GM21723 (cell line): ENCODE measurements around the gene TRIM58.

Experiments used
- ATAC-seq: cut with Tn5 transposase; IDR thresholded peaks from one replicate; pipeline ENCODE4 v1.9.1; 2021; ENCODE audit warnings: mild to moderate bottlenecking, moderate library complexity; ENCODE audit not compliant: unreplicated experiment

Gene TRIM58

DNA sequence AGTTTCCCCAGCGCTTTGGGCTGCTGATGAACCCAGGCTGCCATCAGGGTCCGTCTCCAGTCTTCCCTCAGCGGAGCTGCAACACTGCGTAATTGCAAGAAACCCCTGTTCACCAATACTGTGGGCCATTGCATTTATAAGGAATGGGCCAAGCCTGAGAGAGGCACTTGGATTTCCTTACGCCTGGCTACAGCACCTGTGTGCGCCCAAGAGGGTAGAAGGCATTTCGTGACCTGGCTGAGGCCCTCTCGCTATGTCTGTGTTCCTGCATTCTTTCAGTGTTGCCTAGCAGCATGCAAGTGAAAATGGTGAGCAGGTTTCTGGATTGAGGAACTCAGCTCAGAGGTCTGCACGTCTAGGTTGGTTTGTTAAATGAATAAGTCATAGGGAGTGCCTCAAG is 26.4 kb downstream of the TRIM58 start:
- no peak for ATAC-seq

DNA sequence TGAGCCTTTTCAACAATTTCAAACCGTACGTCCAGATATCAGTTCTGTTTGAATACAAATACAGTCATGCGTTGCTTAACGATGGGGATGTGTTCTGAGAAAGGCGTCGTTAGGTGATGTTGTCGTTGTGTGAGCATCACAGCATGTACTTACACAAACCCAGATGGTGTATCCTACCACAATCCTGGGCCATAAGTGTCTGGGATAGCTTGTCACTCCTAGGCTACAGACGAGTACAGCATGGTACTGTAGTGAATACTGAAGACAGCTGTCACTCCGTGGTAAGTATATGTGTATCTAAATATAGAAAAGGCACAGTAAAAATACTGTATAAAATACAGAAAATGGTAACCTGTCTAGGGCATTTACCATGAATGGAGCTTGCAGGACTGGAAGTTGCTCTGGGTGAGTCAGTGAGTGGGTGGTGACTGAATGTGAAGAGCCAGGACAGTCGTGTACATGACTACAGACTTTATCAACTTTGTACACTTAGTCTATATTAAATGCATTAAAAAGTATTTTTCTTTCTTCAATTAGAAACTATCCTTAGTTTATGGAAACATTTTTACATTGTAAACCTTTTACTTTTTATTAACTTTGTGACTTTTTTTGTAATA is 27.9 kb downstream of the TRIM58 start:
- no peak for ATAC-seq

DNA sequence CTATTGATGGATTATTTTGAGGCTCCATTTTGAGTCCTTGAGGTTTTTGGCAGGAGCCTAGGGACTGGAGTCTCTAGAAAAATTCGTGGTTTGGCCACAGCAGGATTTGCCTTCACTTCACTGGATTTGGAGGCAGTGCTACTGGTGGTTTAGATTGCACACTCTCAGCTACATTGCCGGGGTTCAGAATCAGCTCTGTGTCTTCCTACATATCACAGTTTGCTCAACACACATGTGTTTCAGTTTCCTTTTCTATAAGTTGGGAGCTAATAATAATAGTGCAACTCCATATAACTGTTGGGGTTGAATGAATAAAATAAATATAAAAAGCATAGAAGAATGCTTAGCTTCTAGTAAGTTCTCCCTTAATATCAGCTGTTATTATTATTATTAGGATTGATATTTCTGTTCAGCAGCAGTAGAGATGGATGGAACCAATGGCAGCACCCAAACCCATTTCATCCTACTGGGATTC is 38.2 kb downstream of the TRIM58 start, which contains the start of gene OR2W3:
OR2W3 (plus strand) TSS at position 425 of the 475 bp plus-strand sequence; CDS start at position 425, 0 bp downstream.
- no peak for ATAC-seq

DNA sequence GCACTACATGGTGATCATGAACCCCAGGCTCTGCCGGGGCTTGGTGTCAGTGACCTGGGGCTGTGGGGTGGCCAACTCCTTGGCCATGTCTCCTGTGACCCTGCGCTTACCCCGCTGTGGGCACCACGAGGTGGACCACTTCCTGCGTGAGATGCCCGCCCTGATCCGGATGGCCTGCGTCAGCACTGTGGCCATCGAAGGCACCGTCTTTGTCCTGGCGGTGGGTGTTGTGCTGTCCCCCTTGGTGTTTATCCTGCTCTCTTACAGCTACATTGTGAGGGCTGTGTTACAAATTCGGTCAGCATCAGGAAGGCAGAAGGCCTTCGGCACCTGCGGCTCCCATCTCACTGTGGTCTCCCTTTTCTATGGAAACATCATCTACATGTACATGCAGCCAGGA is 39.0 kb downstream of the TRIM58 start:
- ATAC-seq = no peak

DNA sequence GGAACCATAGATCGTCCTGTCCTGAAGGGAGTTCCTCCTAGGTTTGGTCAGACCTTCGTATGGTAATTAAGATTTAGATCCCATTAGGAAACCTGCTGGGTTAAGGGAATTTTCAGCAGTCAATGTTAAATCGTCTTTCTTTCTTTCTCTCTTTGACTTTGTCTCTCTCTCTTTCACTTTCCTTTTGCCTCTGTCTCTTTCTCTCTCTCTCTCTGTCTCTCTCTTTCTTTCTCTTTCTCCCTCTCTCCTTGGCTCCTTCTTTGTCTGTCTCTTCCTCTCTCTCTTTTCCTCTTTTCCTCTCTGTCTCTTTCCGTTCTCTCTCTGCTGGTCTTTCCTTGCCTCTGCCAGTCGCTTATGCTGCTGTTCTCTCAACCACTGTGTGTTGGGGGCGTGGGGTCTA is 47.1 kb downstream of the TRIM58 start:
- ATAC-seq = no peak

DNA sequence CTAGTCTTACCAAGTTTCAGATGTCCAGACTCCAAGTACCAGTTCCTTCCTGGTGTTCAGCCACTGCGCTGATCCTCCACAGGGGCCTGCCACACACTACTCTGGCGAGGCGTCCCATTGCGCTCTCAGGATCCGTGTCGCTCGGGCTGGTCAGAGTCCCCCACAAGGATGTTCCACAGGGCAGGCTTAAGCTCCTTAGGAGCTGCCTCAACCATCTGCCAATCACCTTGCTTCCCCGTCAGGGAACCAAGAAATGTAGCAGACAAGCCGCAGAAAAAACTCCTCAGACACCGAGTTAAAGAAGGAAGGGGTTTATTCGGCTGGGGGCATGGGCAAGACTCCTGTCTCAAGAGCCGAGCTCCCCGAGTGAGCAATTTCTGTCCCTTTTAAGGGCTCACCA is 48.2 kb downstream of the TRIM58 start:
- ATAC-seq = no peak

DNA sequence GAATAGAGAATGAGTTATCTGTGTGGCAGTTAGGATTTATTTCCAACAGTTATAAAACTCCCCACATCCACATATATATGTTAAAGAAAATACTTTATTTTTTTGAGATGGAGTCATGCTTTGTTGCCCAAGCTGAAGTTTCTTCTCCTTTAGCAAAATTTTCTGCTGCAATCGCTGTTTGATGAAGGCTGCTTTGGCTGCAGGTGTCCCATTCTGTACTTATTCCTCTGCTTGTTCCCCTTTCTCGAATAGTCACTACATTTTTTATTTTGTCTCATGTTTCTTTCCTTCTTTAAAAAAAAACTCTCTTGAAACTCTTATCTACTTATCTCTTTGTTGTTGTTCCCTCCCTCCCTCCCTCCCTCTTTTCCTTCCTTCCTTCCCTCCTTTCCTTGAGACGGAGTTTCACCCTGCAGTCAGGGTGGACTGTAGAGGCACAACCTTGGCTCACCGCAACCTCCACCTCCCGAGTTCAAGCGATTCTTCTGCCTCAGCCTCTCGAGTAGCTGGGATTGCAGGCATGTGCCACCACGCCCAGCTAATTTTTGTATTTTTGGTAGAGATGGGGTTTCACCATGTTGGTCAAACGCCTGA is 49.0 kb downstream of the TRIM58 start:
- ATAC-seq = no peak

DNA sequence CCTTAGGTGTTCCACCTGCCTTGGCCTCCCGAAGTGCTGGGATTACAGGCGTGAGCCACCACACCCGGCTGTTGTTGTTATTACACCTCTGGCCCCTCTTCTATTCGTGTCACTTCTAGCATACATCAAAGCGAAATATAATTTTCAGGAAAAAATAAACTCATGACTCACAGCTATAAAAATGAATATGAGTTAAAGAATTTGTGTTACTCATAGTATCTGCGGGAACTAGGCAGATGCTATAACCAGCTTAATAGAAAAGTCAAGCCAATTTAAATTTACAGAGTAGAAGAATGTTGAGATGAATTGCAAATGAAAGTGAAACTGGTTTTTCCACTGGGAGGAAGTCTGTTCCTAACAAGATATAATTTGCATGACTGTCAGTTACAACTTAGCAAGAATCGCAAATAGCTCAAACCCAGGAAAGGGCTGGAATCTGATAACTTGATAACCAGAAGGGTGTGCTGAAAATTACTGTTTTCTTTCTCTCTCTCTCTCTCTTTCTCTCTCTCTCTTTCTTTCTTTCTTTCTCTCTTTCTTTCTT is 49.6 kb downstream of the TRIM58 start:
- no peak for ATAC-seq

DNA sequence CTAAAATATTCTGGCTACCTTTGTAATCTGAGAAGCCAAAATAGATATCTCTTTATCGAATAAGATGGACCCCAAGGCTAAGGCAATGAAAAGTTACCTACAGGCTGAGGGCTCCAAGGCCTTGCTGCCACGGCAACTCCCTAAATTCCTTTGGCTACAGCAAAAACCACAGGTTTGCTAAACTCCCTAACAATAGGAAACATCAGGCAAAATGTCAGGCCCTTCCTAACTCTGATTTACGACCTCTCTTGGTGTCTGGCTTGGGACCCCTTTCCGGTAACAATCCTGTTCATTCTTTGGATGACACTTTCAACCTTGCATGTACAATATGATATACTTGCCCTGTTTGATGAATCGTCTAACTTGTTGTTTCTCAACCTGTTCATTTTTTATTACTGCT is 51.8 kb downstream of the TRIM58 start:
- no peak for ATAC-seq

DNA sequence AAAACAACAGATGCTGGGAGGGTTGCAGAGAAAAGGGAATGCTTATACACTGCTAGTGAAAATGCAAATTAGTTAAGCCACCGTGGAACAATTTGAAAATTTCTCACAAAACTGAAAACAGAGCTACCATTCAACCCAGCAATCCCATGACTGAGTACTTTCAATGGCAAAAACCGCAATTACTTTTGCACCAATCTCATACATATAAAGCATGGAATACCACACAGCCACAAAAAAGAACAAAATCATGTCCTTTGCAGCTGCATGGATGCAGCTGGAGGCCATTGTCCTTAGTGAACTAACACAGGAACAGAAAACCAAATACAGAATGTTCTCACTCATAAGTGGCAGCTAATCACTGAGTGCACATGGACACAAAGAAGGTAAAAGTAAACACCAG is 56.8 kb downstream of the TRIM58 start:
- no peak for ATAC-seq

DNA sequence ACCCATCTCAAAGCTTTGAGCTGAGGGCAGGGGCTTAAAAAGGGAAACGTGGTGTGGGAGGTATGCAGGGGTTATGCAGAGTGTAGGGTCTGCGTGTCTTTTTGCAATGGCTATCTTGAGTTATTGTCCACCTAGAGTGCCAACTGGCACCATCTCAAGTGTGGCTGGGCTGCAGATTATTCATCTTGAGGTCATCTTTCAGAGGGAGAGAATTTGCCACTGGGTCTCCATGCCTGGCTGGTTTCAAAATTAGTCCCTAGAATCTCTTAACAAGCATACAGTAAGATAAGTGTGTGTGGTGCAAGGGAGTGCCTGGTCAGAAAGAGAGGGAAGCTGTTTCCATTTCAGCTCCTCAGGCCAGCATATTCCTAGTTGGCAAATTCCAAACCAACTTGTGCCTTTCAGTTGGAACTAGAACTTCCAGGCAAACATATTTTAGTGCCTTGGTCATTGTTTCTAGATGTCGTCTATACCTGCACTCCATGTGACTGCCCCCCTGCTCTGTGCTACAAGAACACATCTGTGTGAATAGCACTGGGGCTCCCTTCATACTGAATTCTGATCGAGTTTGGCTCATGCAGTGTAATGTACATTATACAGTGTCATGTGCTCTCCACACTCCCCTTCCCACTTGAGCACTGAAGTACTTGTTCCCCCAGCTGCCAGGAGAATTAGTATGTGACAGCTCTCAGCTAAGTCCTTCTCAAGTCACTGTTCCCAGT is 58.1 kb downstream of the TRIM58 start:
- ATAC-seq = no peak

DNA sequence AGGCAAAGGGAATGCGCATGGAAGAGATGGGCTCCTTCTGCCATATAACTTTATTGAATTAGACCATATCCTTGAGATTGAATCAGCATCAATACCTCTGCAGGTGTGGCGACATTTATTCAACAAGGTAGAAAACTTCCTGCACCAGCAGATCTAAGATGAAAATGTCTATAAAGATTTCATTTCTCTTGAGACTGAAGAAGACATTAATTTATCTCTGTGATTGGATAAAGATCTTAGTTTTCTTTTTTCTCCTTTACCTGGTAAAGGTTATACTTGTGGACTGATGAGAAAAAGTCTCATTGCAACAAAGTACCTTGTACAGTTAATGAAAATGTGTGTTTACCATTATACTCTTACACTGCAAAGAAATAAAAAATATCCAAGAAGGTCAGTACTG is 63.0 kb downstream of the TRIM58 start, which contains the start of gene OR2T8:
OR2T8 (plus strand) TSS at position 301 of the 400 bp plus-strand sequence. CDS start 766 bp downstream, outside the sequence.
- no peak for ATAC-seq

DNA sequence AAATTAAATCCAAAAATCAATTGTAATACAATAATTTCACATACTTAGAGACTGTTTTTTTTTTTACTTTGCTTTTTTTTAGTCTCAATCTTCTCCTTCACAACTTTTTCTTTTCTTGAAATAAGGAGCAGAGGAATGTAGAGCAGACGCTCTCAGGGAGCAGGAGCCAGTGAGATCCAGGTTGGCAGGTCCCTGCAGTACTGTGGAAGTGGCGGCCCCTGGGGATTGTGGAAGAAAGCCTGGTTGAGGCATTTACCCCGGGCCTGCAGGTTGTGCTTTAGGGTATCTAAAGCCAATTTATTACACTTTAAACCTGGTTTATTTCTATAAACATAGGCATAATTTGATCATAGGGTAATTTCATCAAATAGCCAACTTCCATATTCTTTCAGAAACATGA is 67.0 kb downstream of the TRIM58 start:
- no peak for ATAC-seq

DNA sequence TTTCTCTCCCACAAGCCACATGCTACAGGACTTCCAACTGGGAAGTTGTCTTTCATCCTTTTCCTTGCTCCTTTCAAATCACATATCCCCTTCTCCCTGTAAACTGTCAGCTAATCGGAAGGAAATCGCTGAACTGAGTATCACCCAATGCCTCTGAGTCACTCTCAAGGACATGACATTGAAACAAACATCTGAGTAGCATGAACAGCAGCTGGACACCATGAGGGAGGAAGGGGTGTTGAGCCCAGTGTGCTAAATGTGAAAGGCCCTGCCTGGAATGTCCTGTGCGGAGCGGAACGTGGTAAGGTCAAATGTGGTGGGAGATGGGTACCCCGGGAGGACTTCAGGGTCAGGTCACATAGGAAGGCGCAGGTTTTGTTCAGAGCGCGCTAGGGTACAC is 67.9 kb downstream of the TRIM58 start, which contains the start of gene OR2AJ1:
OR2AJ1 (plus strand) TSS at position 22 of the 400 bp plus-strand sequence. CDS start 8,880 bp downstream, outside the sequence.
- ATAC-seq = no peak
